AG20443 (cell line): ENCODE results near the gene HIVEP1.
"Not testable (repeated sequence)": the region's sequence is repeated elsewhere in the genome, so short reads cannot be mapped to it uniquely, and the experiment has no call there.

Source experiments
- DNase-seq: peaks from one replicate; pipeline ENCODE4 v3.0.0; 2012; ENCODE audit warnings: low spot score, mixed read lengths

The HIVEP1 gene

DNA sequence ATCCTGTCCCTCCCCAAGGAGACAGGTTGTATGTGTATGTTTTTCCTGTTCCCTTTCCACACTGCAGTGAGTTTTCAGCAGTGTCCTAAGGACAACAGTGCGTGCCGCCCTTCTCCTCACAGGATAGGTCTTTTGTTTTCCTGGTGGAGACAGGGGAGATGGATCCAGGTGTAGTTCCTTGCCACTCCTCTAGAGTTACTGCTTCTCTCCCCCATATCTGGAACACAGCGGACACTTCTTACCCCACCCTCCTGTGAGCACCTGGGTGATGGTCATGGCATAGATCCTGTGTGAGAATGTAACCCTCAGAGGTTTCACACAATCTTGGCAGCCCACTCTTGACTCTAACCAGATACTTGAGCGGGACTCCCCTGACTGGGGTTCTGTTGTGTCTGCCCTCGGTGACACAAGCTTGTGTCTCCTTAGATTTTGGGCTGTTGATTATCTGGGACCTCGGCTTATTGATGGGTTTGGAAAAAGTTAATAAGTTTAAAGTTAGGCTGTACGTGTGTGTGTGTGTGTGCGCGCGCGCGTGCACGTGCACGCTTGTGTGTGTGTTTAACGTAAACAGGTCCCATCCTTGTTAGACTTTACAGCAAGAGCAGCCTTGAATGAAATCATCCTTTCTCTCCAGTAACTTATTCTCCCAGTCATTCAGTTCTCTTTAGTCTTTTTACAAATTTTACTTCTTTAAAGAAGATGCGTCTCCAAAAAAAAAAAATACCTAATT lies 146.7 kb downstream of the HIVEP1 start:
- DNase-seq: no peak

DNA sequence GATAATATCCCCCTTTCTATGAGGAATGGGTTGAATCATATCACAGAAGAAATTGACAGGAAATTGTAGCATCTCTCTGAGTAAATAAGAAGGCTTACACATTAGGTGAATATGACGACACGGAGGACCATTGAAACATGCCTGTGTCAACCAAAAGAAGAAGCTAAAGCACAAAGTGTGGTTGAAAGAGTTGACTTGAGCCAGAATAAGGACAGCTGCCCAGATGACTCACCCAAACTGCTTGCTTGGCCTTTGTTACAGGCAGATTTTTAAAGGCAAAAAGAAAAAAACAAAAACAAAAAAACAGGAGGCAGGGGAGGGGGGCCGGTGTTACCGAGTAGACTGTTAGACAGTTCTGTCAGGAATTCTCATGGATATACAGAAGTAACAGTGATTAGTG lies 148.2 kb downstream of the HIVEP1 start:
- DNase-seq: peak; percentile 75

DNA sequence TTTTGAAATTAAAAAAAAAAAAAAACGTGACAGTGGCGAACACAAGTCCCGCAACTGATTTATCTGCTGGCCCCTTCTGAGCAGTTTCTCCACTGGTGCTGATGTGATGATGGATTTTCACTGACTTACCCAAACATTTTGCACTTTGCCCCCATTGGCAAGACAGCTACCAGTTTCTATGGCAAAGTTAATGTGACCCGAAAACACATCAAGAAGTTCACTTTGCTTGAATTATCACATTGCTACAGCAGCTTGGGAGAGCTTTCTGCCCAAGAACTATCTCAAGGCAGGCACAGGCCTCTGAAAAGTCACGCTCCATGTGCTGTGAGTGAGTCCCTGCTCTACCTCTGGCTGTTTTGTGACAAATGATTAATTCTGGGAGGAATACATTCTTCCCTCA lies 150.1 kb downstream of the HIVEP1 start:
- DNase-seq: no peak

DNA sequence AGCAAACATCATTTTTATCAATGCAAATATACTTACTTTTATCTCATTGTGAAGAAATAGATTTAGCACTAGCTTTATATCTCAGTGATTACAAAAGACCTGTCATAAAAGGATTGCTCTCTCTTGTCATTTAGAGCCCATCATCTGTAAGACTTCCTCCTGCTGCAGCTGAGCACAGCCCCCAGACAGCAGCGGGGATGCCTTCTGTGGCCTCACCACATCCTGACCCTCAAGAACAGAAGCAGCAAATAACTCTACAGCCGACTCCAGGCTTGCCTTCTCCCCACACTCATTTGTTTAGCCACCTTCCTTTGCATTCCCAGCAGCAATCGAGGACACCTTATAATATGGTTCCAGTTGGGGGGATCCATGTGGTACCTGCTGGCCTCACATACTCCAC lies 151.0 kb downstream of the HIVEP1 start:
- no peak for DNase-seq

DNA sequence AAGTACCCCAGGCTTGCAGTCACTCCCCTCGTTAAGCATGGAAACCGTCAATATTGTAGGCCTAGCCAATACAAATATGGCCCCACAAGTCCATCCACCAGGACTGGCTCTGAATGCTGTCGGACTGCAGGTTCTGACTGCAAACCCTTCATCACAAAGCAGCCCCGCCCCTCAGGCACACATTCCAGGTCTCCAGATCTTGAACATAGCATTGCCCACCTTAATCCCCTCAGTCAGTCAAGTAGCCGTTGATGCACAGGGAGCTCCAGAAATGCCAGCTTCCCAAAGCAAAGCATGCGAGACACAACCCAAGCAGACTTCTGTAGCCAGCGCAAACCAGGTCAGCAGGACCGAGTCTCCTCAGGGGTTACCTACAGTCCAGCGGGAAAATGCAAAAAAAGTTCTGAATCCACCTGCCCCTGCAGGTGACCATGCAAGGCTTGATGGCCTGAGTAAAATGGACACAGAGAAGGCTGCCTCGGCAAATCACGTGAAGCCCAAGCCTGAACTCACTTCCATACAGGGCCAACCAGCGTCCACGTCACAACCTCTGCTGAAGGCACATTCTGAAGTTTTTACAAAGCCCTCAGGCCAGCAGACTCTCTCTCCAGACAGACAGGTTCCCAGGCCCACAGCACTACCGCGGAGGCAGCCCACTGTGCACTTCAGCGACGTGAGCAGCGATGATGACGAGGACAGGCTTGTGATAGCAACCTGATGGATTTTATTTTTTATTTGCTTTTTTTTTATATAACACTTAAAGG lies 151.8 kb downstream of the HIVEP1 start:
- DNase-seq: no peak

DNA sequence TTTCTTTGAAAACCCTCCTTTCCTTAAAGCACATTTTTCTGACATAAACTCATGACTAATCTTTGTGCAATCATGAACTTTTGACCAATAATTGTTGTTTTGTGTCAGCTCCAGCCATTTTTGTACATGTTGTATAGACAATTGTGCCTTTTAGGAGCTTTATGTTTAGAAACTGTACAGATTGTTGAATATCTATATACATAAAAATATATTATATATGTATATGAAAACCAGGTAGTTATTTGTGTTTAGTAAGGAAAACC lies 152.3 kb downstream of the HIVEP1 start:
- no peak for DNase-seq

DNA sequence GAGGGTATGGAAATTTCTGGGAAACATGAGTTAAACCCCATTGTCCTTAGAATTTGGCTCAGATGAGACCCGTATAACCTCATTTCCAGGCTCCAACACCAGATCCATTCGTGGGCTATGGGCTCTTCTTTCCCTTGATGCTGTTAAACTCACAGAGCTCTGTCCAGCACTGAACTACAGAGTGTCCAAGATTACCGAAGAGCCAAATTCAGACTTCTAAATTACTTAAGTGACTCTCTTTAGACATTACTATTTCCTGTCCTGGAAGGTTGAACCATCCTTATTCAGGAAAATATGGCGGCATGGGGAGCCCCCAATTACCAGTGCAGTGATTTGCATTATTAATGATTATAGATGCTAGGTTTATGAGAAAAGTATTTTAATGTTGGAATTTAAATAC lies 153.2 kb downstream of the HIVEP1 start:
- no peak for DNase-seq

DNA sequence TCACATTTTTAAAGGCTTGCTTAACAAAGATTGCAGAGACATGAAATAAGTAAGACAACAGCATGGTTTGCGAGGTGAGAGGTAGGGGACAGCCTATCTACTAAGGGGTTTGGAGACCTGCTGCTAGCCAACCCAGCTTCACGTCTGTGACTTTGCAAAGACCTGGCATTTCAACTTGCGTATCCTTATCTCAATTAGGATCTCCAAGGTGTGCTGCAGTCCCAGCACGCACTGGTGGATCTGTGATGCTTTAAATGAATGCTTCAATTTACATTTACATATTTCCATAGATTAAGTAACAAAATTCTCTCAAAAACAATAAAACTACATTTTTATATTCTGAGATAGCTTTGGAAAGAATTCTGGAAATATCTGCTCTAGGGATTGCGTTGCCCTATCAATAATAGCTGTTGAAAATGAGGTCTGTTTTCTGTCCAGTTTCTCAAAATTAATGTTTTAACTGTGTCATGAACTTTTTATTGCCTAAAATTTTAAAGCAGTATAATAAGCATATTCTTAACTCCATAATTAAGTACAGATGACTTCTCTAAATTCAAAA lies 153.7 kb downstream of the HIVEP1 start:
- no peak for DNase-seq

DNA sequence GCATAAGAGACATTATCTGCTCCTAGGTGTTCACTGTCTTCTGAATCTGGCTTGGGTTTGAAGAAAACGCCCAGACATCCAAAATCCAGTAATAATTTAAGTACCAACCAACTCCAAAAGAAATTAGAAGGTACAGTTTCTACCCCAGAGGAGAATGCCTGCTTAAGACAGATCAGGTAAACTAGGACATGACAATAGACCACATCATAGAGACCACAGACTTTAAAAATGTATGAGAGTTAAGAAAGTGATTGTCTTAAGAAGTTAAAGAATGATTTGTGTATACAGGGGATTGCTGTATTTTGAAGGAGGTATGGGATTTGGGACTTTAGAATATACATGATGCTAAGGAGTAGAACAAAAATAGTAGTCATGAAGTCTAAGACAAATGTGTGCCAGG lies 157.3 kb downstream of the HIVEP1 start:
- no peak for DNase-seq

DNA sequence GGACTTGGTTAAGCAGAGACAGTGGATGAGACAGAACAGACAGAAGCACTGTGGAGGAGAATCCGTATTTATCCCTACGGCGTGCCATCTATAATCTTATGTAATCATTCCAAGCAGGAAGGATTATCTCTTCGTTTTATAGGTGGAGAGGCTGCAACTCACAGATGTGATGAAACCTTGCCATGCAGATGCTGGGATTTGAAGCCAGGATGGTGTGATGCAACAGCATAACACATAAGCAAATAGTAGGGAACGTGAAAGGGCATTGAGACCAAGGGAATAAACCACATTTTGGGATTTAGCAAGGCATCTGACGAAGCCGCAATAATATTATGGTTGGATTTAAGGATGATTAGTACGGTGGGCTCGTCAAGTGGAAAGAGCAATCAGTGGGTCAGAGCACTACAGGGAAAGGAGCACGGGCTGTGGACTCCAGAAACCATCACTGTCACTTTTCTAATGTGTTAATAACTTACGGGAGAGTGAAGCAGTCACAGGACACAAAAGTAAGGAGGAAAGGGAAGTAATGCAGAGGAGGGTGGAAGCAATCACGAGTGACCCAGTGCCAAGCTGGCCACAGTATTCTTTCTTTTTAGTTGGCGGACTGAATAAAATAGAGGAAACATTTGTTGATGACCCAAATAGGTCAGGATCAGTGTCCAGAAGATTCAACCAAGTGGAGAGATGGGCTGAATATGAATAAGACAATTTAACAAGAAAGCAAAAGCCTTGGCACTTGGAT lies 158.4 kb downstream of the HIVEP1 start:
- no peak for DNase-seq

DNA sequence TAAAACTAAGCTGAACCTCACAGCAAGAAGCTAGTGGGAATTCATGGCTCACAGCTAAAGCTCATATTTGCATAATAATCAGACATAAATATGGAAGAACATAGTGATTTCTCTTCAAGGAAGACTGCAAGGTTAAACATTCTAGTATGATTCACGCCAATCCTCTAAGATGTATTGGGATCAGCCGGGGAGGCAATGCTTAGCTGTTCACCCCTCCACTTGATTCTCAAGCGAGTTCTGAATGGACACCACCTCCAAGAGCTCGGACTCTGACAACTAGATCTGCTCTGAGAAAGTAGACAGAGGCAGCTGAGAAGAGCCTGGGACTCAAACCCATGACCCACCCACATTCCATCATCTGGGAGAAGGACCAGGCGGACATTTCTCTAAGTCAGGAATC lies 159.6 kb downstream of the HIVEP1 start:
- DNase-seq: no peak

DNA sequence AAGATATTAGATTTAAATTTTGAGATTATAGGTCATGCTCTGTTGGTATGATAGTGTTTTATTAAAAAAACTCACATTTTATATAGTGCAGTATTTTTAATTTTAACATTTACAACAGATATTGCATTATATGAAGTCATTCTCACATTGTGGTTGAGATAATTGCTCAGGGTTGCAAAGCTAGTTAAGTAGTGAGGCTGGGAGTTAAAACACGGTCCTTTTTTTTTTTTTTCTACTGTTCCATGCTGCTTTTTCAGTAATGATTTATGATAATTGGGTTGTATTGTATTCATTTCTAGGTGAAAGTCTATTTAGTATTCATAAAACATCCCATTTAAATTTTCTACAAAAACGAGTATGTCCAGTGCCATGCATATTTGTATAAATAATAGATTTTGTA lies 160.5 kb downstream of the HIVEP1 start:
- no peak for DNase-seq

DNA sequence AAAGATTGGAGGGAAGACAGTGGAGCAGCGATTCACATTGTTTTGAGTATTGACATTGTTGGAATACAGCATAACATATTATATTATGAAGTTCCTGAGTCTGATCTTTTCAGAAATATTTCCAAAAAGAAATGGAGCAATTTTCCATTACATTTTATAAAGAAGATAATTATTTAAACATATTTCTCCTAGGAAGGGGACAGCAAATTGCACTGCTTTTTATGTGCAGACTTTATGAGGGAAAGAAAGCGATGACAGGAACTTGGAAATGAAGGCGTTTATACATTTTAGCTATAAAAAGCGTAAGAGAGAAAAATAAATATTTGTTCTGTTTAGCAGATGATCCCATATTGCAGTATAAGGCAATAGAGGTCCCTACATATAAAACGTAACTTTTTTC lies 161.1 kb downstream of the HIVEP1 start:
- DNase-seq: no peak

DNA sequence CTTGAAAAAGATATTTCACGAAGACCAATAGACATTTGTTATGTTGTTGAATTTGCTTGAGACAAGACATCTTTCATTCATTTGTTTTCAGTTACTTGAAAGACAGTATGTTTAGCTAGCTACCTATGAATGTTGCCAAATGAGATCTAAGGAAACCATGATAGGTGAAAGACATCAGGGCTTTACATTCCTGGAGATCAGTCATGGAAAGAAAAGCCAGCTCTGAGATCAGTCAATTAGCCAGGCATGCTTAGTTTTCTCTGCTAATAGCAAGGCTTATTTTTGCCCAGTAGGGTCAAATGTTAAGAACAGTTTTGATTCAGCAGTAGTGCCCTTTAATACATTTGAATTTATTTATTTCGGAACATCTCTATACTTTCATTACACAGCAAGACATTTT lies 161.5 kb downstream of the HIVEP1 start:
- DNase-seq: no peak

DNA sequence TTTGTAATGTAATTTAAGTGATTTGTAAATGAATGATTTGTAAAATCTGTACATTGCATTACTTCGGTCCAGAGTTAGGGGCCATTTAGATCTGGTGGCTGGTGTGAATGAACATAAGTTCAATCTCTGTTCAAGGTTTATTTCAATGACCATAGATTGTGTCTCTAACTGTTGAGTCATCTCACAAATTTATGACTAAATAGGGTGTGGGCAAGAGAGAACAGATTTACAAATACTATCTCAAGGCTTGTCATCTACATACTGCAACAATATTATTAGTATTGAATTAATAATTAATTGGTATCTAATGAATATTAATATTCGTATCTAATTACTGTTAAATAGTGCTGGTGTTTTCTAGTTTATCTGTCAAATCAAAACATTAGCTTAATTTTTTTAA lies 162.8 kb downstream of the HIVEP1 start:
- DNase-seq: peak; percentile 18

DNA sequence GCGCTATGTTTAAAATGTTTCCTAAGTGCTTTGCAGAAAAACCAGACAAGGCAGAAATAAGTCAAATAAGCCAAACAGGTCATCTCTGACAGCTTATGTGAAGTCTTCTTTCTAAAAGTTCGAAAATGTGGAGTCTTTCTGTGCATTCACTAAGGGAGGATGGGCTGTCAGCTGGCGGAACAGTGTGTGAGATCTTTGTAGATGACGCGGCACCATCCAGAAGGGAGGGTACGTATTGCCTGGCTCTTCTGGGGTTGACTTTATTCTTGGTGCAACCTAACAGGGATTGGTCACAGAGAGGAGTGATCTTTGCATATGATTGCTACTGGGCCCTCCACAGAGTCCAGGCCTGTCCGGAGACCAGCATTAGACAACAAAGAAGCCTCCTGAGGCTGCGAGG lies 163.5 kb downstream of the HIVEP1 start:
- DNase-seq: no peak

DNA sequence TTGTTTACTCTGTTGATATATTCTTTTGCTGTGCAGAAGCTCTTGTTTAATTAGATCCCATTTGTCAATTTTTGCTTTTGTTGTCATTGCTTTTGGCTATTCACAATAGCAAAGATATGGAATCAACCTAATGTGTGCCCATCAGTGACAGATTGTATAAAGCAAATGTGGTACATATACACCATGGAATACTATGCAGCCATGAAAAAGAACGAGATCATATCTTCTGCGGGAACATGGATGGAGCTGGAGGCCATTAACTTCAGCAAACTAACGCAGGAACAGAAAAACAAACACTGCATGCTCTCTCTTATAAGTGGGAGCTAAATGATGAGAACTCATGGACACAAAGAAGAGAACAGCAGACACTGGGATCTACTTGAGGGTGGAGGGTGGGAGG lies 164.7 kb downstream of the HIVEP1 start:
- not testable (repeated sequence) for DNase-seq

DNA sequence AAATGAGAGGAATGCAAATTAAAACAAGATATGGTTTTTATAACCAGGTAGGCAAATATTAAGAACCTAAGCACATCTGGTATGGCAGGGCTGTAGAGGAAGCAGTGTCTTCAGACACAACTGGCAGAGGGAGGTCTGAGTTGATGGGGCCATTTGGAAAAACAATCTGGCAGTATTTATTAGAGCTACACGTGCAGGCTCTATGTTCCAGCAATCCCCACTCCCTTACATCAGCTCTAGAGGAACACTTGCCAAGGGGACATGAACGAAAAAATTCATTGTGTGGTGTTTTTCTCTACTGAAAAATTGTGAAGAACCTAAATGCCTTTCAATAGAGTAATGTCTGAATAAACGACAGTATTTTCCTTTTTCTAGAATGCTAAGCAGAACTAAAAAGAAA lies 166.4 kb downstream of the HIVEP1 start:
- no peak for DNase-seq

DNA sequence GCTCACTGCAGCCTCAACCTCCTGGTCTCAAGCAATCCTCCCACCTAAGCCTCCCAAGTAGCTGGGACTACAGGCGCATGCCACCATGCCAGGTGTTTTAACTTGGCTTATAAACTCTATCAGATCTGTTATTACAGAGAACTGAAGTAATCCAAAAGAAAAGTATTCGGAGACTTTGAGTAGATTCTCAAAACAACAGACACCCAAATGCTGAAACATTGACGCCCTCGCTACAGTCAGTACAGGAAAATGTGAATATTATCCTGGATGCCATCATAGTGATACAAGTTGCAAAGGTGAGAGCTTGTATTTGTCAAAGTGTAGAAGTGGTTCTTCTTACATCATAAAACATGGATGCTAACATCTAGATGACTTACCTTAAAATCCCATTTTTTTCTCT lies 169.4 kb downstream of the HIVEP1 start:
- no peak for DNase-seq

DNA sequence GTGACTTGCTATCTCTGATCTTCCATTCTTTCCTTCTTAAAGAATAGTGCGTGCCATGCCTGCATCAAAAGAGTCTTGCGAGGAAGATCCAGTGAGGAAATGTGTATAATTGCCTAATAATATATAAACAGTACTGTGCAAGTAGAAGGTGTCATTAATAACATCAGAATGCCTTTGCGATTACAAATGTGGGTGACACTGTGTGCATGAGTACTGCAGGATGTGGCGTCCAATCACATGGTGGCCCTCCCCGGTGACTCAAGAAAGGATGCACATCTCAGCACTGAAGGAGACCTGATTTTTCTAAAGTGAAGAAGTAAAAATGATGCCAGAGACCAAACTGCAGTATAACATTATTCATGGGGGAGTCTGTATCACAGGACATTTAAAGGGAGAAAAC lies 170.6 kb downstream of the HIVEP1 start:
- peak; percentile 20 for DNase-seq

DNA sequence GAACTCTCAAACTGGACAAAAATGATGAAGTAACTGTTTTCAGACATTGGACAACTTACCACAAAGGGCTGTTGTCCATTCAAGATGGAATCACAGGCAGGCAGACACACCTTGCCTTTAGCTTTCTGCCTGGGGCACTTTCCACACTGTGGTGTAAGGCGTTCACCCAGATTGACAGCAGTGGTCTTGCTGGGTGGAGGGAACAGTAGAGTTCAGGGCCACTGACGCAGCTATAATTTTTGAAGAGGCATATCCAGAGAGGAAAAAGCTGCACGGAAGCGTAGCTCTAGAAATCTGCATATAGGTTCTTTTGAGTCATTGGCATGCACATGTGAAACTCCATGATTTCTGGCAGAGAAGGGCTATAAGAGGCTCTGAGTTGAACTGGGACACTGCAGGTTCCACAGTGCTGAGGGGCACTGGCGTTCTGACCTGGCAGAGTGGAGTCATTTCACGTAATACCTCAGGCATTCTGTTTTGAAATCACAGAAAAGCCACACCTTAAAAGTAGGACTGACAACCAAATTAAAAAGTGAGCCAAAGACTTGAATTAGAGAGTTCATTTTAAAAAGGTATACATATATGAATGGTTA lies 173.1 kb downstream of the HIVEP1 start:
- no peak for DNase-seq

DNA sequence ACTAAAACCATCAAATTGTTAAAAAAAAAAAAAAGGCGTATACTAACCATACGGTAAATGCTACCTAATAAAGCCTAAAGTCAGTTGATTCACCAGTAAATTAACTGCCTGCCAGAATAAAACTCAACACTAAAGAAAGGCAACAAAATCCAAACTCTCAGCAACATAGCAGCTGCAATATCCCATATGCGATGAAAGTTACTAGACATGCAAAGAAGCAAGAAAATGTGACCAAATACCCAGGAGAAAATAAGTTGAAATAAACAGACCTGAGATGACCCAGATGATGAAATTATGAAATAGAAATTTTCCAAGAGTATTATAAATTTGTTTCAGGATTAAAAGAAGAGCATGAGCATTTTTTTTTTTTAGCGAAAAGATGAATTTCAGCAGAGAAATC lies 174.4 kb downstream of the HIVEP1 start:
- DNase-seq: no peak

DNA sequence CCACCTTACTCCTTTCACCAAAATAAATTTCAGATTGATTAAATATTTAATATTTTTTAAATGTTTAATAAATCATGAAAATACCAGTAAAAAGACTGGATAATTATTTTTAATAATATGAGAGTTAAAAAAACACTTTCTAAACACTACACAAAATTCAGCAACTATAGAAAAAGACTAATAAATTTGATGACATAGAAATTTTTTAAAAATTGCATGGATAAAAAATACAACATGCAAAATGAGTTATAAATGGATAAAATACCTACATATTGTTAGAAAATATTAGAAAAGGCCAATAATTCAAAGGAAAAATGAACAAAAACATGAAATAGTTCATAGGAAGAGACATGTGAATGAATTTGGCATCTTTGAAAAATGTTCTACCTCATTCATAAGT lies 177.0 kb downstream of the HIVEP1 start:
- no peak for DNase-seq
